EL (cell line): Measurements from ENCODE around the gene SEC14L6.
A peak's percentile ranks its signal among the peaks of the same experiment; 100 is the strongest.

Experiments used
- DNase-seq: peaks from one replicate; pipeline ENCODE4 v3.0.0-alpha.2; 2016

Gene SEC14L6

DNA sequence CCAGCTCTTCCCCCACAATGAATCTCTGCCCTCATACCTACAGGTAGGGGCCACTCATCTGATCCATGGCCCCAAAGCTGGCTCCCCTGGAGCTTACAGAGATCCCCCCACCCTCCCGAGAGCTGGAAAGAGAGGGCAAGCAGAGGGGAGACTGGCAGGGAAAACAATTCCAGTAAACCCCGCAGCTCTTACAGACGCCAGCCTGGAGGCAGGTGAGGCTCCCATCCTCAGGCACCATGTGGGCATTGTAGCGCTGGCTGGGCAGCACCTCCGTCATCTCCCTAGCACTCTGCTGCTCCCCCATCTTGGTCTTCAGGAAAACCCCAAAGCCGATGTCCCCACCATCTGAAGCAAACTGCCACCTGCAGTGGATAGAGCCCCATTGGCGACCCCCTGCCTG, 55.2 kb downstream of the SEC14L6 start:
- DNase-seq, result no peak

DNA sequence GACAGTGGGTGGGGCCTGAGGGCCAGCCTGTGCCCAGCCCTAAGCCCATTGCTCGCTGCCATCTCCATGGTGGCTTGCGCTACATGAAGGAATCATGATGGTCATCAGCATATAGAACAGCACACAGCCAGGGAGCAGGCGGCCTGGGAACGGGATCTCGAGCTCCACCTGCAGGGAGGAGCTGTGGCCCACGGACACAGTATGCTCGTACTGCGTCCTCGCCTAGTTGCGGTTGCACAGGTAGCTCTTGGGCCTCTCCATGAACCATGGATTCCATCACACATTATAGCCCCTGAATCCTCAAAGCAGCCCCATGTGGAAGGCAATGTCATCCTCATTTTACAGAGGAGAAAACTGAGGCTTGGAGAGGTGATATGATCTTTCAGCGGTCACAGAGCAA, 56.1 kb downstream of the SEC14L6 start:
- no peak for DNase-seq

DNA sequence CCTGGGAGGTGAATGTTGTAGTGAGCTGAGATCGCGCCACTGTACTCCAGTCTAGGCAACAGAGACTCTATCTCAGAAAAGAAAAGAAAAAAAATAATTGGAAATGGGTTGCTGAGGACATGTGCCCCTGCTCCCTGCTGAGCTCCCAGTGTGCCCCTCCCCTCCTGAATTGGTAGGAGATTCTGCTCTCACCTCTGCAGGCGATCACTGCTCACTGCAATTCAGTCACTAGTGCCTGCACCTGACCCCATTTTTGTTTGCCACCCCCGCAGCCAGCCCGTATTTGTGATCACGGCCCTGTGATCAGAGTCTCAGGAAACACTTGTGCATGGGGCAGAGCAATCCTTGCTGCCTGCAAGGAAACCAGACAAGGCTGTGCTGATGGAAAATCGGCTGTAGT, 58.4 kb downstream of the SEC14L6 start:
- DNase-seq, result no peak

DNA sequence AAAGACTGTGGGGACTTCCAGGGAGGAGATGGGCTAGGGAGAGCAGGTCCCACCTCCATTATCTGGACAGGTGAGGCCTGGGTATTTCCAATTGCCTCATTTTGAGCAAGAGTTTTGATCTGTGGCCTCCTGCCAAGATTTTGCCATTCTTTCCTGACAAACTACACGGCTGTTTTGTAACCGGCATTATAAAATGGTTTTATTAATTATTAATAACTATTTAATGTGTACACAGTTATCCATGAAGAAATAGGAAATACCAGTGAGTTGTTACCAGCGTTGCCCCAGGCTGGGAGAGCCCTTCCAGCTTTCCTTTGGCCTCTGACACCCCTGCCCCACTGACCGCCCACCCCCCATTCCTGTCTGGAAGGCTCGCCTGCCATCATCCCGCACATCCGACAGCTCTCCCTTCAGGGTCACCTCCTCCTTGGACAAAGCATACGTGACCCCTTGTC, 59.9 kb downstream of the SEC14L6 start:
- no peak for DNase-seq

DNA sequence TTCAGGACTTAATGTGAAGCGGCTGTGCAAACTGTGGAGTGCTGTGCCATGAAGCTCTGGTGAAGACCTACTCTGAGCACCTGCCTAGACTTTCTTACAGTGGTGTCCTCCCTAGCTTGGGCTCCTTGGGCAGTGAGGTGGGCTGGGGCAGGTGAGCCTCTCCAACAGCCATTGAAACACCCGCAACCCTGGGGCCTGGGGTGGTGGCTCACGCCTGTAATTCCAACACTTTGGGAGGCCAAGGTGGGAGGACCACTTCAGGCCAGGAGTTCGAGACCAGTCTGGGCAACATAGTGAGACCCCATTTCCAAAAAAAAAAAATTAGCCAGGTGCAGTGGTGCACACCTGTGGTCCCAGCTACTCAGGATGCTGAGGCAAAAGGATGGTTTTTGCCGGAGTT, 60.4 kb downstream of the SEC14L6 start:
- no peak for DNase-seq

DNA sequence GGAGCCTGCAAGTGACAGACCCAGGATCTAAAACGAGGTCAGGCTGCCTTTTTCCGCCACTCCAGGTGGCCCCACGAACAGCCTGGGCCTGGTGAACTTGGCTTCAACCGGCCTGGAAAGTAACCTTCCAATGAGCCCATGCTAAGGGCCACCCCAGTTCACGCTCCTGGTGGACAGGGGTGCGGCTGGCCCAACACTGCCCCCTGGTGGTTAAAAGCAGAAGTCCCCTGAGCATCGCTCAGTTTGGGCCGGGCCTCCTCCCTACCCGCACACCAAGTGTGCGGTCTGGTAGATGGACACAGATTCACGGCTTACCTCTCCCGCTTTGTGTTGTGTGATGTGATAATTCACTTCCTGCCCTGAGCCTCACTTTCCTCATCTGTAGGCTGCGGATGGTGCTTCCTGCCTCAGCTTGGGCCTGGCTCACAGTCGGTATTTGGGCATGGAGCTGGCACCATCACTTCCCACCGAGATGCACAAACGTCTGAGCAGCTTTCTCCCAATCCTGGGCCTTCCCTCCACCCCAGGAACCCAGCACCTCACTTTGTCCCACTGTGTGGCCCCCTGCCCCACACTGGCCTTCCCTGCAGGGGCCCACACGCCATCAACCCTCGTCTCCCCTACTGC, 61.1 kb downstream of the SEC14L6 start:
- peak; percentile 60 for DNase-seq

DNA sequence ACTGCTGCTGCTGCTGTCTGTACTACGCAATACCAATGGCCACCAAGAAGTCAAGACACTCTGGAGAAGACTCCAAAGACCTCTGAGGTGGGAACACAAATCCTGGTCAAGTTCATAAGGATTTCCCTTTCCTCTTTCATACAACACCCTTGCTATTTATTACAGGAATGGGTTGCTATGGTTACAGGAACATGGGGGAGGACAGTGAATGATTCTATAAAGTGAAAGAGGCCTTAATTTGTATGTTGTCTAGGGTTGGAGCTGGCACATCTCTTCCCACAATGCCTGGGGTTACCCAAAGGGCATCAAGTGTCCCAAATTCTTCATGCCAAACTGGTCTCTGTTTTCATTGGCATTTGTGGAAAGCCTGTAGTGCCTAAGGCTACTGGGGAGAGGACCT, 63.4 kb downstream of the SEC14L6 start:
- no peak for DNase-seq

DNA sequence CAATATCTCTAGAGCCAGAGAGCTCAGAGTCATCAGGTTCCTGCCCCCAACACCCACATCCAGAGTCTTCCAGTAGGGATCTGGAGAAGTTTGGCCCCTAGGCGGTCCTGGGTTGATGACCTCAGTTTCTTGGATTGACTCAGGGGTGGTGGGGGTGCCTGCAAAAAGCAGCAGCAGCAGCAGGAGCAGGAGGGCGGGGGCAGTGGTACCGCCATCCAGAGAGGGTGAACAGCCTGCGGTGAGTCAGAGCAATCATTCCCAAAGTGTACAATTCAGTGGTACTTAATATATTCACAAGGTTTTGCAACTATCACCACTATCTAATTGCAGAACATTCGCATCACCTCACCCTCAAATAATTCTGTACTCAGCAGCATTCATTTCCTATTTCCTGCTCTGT, 64.8 kb downstream of the SEC14L6 start:
- DNase-seq, result peak; percentile 75

DNA sequence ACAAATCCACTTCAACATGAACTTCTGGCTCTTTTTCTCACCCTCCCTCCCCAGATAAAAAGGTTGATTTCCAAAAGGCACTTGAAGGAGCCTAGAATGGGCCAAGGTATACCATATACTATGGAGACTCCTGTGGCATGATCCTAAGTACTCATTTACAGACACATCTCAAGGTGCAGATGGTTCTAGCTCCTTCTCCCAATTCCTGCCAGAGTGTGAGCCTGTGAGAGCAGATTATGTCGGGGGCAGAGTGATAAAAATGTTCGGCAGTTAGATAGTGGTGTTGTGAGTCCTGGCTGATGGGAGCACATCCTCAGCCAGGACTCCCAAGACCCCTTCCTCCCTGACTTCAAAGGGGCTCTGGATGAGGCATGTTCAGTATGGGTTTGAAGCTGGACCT, 66.6 kb downstream of the SEC14L6 start:
- DNase-seq, result no peak

DNA sequence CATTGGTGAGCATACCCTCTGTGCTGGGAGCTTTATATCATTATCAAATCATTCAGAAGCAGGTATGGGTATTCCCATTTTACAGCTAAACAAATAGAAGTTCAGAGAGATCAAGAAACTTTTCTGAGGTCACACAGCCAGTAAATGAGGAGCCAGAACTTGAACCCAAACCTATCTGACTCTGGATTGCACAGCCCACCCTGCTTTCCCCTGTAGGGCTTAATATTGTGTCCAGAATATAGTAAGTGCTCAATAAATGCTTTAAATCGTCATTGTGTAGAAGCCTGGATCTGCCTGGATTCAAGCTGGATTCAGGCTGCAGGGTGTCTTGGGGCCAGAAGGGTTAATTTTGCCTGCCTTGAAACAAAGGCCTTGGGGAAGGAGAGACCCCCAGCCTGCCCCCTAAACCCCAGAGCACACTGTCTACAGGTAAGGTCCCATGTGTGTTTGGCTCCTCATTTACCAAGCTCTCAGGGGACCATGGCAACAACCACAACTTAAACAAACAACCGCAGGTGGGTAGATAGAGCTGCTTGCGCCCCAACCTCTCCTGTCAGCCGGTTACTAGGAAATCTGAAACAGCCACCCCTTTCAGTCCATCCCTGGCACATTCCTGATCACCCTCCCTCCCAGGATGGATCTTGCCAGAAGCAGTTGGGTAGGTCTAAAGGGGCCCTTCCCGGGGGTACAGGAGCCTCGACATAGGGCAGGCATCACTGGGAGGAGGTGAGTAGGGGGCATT, 71.7 kb downstream of the SEC14L6 start:
- DNase-seq, result no peak

DNA sequence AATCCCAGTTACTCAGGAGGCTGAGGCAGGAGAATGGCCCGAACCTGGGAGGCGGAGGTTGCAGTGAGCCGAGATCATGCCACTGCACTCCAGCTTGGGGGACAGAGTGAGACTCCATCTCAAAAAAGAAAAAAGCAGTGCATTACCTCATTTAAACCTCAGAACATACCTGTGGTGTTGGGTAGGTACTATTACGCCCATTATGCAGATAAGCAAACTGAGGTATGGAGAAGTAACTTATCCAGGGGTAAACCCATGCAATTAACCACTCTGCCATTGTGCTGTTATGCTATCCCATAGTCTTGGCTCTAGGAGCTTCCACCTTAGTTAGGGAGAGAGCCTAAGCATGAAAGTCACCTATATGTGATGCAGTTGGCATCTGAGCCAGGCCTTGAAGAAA, 72.4 kb downstream of the SEC14L6 start:
- no peak for DNase-seq

DNA sequence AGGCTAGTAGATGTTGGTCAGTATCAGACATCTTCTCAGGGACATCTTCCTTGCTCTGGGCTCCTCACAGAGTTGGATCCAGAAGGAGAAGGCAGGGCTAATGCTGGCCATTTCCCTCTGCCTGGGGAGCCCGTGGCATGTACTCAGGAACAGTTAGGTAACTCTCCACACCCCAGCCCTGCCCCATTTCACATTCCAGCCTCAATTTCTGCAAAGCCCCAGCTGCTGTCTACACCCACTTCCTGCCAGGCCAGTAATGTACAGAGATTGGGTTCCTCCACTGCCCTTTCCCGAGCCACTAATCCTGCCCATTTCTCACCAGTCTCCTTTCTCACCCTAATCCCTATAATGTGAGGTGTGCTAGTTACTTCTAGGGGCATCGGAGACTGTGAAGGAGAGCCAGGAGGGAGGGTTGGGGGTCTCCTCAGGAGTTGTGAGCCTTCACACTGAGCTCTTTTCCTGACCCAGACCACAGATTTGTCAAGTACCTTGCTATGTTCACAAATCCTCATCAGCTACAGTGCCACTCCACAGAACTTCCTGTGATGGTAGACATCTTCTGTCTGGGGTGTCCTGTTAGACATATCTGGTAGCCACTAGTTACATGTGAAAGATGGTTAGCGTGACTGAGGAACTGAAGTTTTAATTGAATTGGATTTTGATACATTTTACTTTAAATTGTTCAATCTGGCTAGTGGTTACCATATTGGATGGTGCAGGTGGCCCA, 73.4 kb downstream of the SEC14L6 start:
- no peak for DNase-seq
